Neural crest cell (in vitro differentiated cells): ENCODE results near the gene NRXN3. TPM values are rescaled to one million over a fixed set of nuclear protein-coding genes. Genes with fewer than 3 reads are reported as not detected.

Source experiments
- DNase-seq: peaks from one replicate; pipeline ENCODE4 v3.0.0; 2021; ENCODE audit warnings: low read depth, mixed read lengths, low spot score
- H3K27ac Mint-ChIP-seq: one replicate; pipeline ENCODE4 v1.8.0; 2021; ENCODE audit warnings: mild to moderate bottlenecking, mixed read lengths; ENCODE audit not compliant: unreplicated experiment
- H3K27me3 Mint-ChIP-seq: 2 replicates; pipeline ENCODE4 v1.8.0; 2021; ENCODE audit warnings: low read depth, mild to moderate bottlenecking, mixed read lengths
- H3K36me3 Mint-ChIP-seq: 2 replicates; pipeline ENCODE4 v1.8.0; 2021; ENCODE audit warnings: low read depth, mild to moderate bottlenecking, mixed read lengths
- H3K4me1 Mint-ChIP-seq: 2 replicates; pipeline ENCODE4 v1.8.0; 2021; ENCODE audit warnings: mixed read lengths
- H3K4me3 Mint-ChIP-seq: one replicate; pipeline ENCODE4 v1.8.0; 2021; ENCODE audit warnings: mild to moderate bottlenecking, mixed read lengths
- H3K9me3 Mint-ChIP-seq: 2 replicates; pipeline ENCODE4 v1.8.0; 2021; ENCODE audit warnings: mixed read lengths
- total RNA-seq: library from RNA; stranded (reverse); gene quantifications from 2 replicates; pipeline ENCODE4 v1.2.1, GENCODE V29; 2021
- TF ChIP-seq, protein P1 (sequence below): fragments of 200-600 bp; sonication (generic); conservative IDR thresholded peaks from 2 replicates; pipeline ENCODE4 v1.5.0; 2021; ENCODE audit warnings: antibody characterized with exemption, mild to moderate bottlenecking

NRXN3 gene
- total RNA-seq, 1 donor from 2014 or later = 2.5 TPM

- H3K9me3 Mint-ChIP-seq = no peaks in the 10 kb centered on the region
- H3K4me1 Mint-ChIP-seq = peaks cover 45% of the 10 kb centered on the region
- no peaks in the 10 kb centered on the region for H3K36me3 Mint-ChIP-seq
- TF ChIP-seq, protein P1, sequence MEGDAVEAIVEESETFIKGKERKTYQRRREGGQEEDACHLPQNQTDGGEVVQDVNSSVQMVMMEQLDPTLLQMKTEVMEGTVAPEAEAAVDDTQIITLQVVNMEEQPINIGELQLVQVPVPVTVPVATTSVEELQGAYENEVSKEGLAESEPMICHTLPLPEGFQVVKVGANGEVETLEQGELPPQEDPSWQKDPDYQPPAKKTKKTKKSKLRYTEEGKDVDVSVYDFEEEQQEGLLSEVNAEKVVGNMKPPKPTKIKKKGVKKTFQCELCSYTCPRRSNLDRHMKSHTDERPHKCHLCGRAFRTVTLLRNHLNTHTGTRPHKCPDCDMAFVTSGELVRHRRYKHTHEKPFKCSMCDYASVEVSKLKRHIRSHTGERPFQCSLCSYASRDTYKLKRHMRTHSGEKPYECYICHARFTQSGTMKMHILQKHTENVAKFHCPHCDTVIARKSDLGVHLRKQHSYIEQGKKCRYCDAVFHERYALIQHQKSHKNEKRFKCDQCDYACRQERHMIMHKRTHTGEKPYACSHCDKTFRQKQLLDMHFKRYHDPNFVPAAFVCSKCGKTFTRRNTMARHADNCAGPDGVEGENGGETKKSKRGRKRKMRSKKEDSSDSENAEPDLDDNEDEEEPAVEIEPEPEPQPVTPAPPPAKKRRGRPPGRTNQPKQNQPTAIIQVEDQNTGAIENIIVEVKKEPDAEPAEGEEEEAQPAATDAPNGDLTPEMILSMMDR = no peak
- no peaks in the 10 kb centered on the region for H3K27me3 Mint-ChIP-seq
- H3K27ac Mint-ChIP-seq = no peak overlapping the region
- H3K4me3 Mint-ChIP-seq = no peak overlapping the region
- DNase-seq = no peak
These were observed 1654.9 kb downstream of the NRXN3 start for GRCh38 chr14:79825046-79825521.

DNA sequence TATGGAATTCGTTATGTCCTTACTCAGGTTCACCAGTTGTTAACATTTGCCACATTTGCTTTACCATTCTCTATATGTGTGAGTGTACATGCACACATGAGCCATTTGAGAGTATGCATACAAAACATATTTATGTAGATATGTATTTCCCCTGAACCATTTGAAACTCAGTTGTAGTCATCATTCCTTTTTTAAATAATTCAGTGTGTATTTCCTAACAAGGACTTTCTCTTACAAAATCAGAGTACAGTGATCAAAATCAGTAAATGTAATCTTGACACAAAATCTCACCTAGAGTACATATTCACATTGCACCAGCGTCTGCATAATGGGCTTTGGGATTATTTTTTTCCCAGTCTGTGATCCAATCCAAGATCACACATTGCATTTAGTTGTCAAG lies 1656.2 kb downstream of the NRXN3 start:
- Mint-ChIP-seq H3K4me3 (no peak overlapping the region), H3K36me3 (no peaks in the 10 kb centered on the region), H3K27me3 (no peaks in the 10 kb centered on the region), H3K9me3 (no peaks in the 10 kb centered on the region), H3K4me1 (peaks cover 42% of the 10 kb centered on the region), H3K27ac (no peak overlapping the region)
- DNase-seq = no peak
- TF ChIP-seq, protein P1 = no peak

- TF ChIP-seq, protein P1 = no peak
- Mint-ChIP-seq H3K27ac (no peak overlapping the region), H3K4me1 (peaks cover 30% of the 10 kb centered on the region), H3K9me3 (no peaks in the 10 kb centered on the region), H3K36me3 (no peaks in the 10 kb centered on the region), H3K4me3 (no peak overlapping the region), H3K27me3 (no peaks in the 10 kb centered on the region)
- DNase-seq = no peak
These were observed 1659.4 kb downstream of the NRXN3 start for GRCh38 chr14:79829405-79830166.

DNA sequence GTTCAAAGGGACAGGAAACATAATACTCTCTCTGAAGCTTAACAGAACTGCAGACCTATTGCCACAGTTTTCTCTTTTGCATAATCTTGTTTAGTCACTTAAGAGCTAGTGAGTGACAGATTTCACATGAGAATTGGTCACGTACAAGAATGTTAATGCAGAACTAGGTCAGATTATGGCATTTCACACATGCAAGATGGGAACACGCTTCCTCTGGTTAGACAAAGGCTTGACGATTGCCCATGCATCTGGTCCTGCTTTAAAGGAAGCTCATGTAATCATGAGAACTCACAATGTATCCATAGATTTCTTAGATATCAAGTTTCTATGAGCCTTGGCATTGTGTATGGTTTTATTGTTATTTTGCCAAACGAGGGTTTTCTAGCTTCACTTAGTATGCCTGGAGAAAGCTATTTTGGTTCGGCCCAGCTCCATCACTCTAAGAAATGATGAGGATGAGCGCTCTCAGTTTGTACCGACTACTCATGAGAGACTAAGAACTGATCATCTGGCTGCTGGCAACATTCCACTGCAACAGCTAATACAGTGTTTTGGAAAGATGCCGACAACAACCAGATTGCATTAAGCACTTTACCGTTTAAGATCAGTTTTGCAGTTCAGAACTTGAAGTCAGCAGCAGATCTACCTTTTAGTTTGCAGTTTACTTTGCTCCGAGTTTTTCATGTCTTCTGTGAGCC lies 1661.2 kb downstream of the NRXN3 start:
- H3K4me3 Mint-ChIP-seq = no peak overlapping the region
- H3K27ac Mint-ChIP-seq = no peak overlapping the region
- H3K4me1 Mint-ChIP-seq = peaks cover 34% of the 10 kb centered on the region
- TF ChIP-seq, protein P1 = no peak
- no peak for DNase-seq
- H3K9me3 Mint-ChIP-seq = no peaks in the 10 kb centered on the region
- H3K27me3 Mint-ChIP-seq = no peaks in the 10 kb centered on the region
- H3K36me3 Mint-ChIP-seq = no peaks in the 10 kb centered on the region

DNA sequence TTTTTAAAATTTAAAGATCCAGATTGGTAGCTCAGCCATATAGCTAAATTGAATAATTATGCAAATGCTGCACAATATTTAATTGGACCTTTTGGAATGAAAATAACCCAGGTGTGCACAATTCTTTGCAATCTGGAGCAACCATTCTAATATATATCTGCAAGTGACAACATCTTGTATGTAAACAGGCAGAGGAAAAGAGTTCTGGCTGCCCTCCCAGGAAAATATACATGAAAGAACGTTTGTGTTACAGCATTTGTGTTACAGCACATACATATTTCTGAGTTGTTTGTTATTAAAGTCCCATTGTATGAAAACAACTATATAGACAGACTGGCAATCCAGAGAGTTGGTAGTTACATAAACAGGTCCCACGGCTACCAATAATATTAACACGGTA lies 1663.6 kb downstream of the NRXN3 start:
- DNase-seq = no peak
- Mint-ChIP-seq H3K36me3 (no peaks in the 10 kb centered on the region), H3K9me3 (no peaks in the 10 kb centered on the region), H3K4me3 (no peak overlapping the region), H3K4me1 (peaks cover 34% of the 10 kb centered on the region), H3K27me3 (no peaks in the 10 kb centered on the region), H3K27ac (no peak overlapping the region)
- TF ChIP-seq, protein P1 = no peak
